HepG2 (cell line): ENCODE data around the gene ARHGAP9. TPM values are rescaled to one million over a fixed set of nuclear protein-coding genes. Genes with fewer than 3 reads are reported as not detected.

Experiments used
- ATM ChIP-seq: fragments of 450-650 bp; IDR thresholded peaks from 2 replicates; pipeline ENCODE4 v1.7.1; 2017; ENCODE audit warnings: mild to moderate bottlenecking, borderline replicate concordance
- BORCS8-MEF2B ChIP-seq: sonication (generic); formaldehyde crosslinking; IDR thresholded peaks from 2 replicates; pipeline ENCODE4 v1.8.0; 2022; ENCODE audit warnings: mild to moderate bottlenecking, missing genetic modification reagents
- FOXO1 ChIP-seq: sonication (generic); formaldehyde crosslinking; IDR thresholded peaks from 2 replicates; pipeline ENCODE4 v1.4.0; 2020; ENCODE audit warnings: missing genetic modification reagents
- KDM4B ChIP-seq: sonication (generic); formaldehyde crosslinking; IDR thresholded peaks from 2 replicates; pipeline ENCODE4 v1.4.0; 2020; ENCODE audit warnings: missing genetic modification reagents
- MBD4 ChIP-seq: IDR thresholded peaks from 2 replicates; pipeline ENCODE4 v1.6.1; 2012; ENCODE audit warnings: low read length, inconsistent platforms, borderline replicate concordance
- MYPOP ChIP-seq: sonication (generic); formaldehyde crosslinking; IDR thresholded peaks from 2 replicates; pipeline ENCODE4 v1.8.1; 2023; ENCODE audit warnings: mild to moderate bottlenecking, moderate library complexity, missing genetic modification reagents
- NR3C1 ChIP-seq: sonication (generic); formaldehyde crosslinking; IDR thresholded peaks from 2 replicates; pipeline ENCODE4 v1.4.0; 2020; ENCODE audit warnings: missing genetic modification reagents
- PLRG1 ChIP-seq: fragments of 450-650 bp; conservative IDR thresholded peaks from 2 replicates; pipeline ENCODE4 v1.6.1; 2016
- SP140L ChIP-seq: sonication (generic); formaldehyde crosslinking; IDR thresholded peaks from 2 replicates; pipeline ENCODE4 v1.4.0; 2020; ENCODE audit warnings: missing genetic modification reagents, borderline replicate concordance
- ZNF138 ChIP-seq: sonication (generic); formaldehyde crosslinking; IDR thresholded peaks from 2 replicates; pipeline ENCODE4 v1.5.0; 2020; ENCODE audit warnings: mild to moderate bottlenecking, low read depth, missing genetic modification reagents
- ZNF230 ChIP-seq: sonication (generic); formaldehyde crosslinking; IDR thresholded peaks from 2 replicates; pipeline ENCODE4 v1.4.0; 2020; ENCODE audit warnings: mild to moderate bottlenecking, missing genetic modification reagents
- ZNF496 ChIP-seq: sonication (generic); formaldehyde crosslinking; IDR thresholded peaks from 2 replicates; pipeline ENCODE4 v1.8.1; 2023; ENCODE audit warnings: mild to moderate bottlenecking, moderate library complexity, missing genetic modification reagents; ENCODE audit not compliant: insufficient replicate concordance
- ZNF572 ChIP-seq: sonication (generic); formaldehyde crosslinking; IDR thresholded peaks from 2 replicates; pipeline ENCODE4 v1.5.1; 2020; ENCODE audit warnings: mild to moderate bottlenecking, missing genetic modification reagents
- ZNF605 ChIP-seq: sonication (generic); formaldehyde crosslinking; IDR thresholded peaks from 2 replicates; pipeline ENCODE4 v1.8.0; 2022; ENCODE audit warnings: mild to moderate bottlenecking, missing genetic modification reagents
- ZNF687 ChIP-seq: sonication (generic); formaldehyde crosslinking; IDR thresholded peaks from 2 replicates; pipeline ENCODE4 v1.5.1; 2020; ENCODE audit warnings: mild to moderate bottlenecking, missing genetic modification reagents, moderate library complexity
- ZNF704 ChIP-seq: sonication (generic); formaldehyde crosslinking; IDR thresholded peaks from 2 replicates; pipeline ENCODE4 v1.8.1; 2023; ENCODE audit warnings: mild to moderate bottlenecking, inconsistent platforms, moderate library complexity, missing genetic modification reagents, borderline replicate concordance
- ZNF713 ChIP-seq: sonication (generic); formaldehyde crosslinking; IDR thresholded peaks from 2 replicates; pipeline ENCODE4 v1.4.0; 2020; ENCODE audit warnings: mild to moderate bottlenecking, missing genetic modification reagents
- polyA plus RNA-seq, 8 experiments: library from polyadenylated mRNA; depleted of rRNA in 3 of 8; stranded (reverse) in 7 of 8; unstranded in 1 of 8; fragments of >200 nt; fragmentation: Illumina TruSeq in 4 of 8; extraction: Trizol in 4 of 8; gene quantifications; 2 replicates each; pipeline versions ENCODE4 v1.2.1 to v1.2.3, GENCODE V29; 2011 to 2016; ENCODE audit warnings: low read depth in 4 of 8, missing spikeins in 1 of 8, mixed read lengths in 1 of 8; ENCODE audit not compliant: insufficient read depth in 1 of 8
- total RNA-seq, 5 experiments: library from RNA; depleted of rRNA; stranded (reverse); fragments of >200 nt; fragmentation: Illumina TruSeq; extraction: Trizol; gene quantifications; 2 replicates each; pipeline ENCODE4 v1.2.3, GENCODE V29; 2016; ENCODE audit warnings: low read depth in 1 of 5

The ARHGAP9 gene
- total and polyA plus RNA-seq, 2 of the 13 experiments (the other 11 are each of a cell fraction or from before 2014, with no cell fraction given): 0.18 to 1.2 TPM

GRCh38 chr12:57452937-57453509 is 26.6 kb downstream of the ARHGAP9 start (continued):
- TF ChIP-seq FOXO1: no peak
- no peak for TF ChIP-seq ATM
- TF ChIP-seq NR3C1 (CRISPR knock-in tag): no peak
- no peak for TF ChIP-seq SP140L (CRISPR knock-in tag)
- TF ChIP-seq ZNF496 (CRISPR knock-in tag): no peak
- TF ChIP-seq MBD4: no peak
- TF ChIP-seq MYPOP (CRISPR knock-in tag): peak; percentile 6; the same call in 1 of the 2 replicates
- TF ChIP-seq KDM4B: peak; percentile 71; the same call in 1 of the 2 replicates
- no peak for TF ChIP-seq ZNF572
- no peak for TF ChIP-seq ZNF713 (CRISPR knock-in tag)
- no peak for TF ChIP-seq BORCS8-MEF2B (CRISPR knock-in tag)
- TF ChIP-seq ZNF138 (CRISPR knock-in tag): no peak
- TF ChIP-seq ZNF605 (CRISPR knock-in tag): 0 out of 2 replicates have a peak, but pooled peaks have one; percentile 50
- TF ChIP-seq ZNF687 (CRISPR knock-in tag): peak; percentile 50
- no peak for TF ChIP-seq ZNF704 (CRISPR knock-in tag)
- no peak for TF ChIP-seq PLRG1
- TF ChIP-seq ZNF230 (CRISPR knock-in tag): no peak
